Measurements from ENCODE around the gene PDE4D.

DNA sequence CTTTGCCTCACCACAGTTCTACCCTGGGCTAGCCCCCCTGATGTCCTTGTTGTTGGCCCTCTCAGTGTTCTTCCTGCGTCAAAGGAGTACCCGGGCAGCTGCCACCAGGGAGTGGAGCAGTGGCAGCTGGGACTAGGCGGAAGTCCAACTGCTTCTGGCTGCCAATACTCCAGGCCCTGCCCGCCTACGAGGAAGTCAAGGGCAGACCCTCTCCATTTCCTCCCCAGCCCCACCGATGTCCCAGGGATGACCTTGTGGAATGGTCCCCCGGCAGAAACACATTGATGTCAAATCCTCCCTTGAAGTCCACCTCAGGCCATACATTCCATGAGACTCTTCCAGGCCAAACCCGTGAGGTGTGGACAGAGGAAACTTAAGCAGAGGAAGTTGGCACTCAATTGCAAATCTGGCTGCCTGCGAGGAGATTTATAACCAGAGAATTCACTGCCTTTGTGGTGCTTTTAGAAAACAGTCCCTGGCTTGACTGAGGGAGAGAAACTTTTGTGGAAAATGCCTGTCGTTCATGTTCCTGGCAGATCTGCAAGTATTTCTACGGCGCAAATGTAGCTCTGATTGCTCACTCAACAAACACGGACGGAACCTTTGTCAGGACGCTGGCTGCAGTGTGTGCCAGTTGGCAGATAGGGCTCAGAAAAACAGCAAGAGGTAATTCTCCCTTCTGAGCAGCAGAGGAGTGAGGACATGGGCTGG is 970.9 kb downstream of the PDE4D start:
- TF ChIP-seq, protein P1, sequence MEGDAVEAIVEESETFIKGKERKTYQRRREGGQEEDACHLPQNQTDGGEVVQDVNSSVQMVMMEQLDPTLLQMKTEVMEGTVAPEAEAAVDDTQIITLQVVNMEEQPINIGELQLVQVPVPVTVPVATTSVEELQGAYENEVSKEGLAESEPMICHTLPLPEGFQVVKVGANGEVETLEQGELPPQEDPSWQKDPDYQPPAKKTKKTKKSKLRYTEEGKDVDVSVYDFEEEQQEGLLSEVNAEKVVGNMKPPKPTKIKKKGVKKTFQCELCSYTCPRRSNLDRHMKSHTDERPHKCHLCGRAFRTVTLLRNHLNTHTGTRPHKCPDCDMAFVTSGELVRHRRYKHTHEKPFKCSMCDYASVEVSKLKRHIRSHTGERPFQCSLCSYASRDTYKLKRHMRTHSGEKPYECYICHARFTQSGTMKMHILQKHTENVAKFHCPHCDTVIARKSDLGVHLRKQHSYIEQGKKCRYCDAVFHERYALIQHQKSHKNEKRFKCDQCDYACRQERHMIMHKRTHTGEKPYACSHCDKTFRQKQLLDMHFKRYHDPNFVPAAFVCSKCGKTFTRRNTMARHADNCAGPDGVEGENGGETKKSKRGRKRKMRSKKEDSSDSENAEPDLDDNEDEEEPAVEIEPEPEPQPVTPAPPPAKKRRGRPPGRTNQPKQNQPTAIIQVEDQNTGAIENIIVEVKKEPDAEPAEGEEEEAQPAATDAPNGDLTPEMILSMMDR (IDR thresholded peaks at IDR 0.05) = no peak
- no peak for TF ChIP-seq POLR2A (IDR thresholded peaks at IDR 0.05)
